GM12872 (cell line): ENCODE results near the gene DIDO1.

Experiments used
- TF ChIP-seq, protein P1 (sequence below): IDR thresholded peaks from 3 replicates; pipeline ENCODE4 v1.5.1; 2011; ENCODE audit warnings: low read depth, mild to moderate bottlenecking, low read length, moderate library complexity; ENCODE audit not compliant: insufficient read depth

DIDO1 gene

DNA sequence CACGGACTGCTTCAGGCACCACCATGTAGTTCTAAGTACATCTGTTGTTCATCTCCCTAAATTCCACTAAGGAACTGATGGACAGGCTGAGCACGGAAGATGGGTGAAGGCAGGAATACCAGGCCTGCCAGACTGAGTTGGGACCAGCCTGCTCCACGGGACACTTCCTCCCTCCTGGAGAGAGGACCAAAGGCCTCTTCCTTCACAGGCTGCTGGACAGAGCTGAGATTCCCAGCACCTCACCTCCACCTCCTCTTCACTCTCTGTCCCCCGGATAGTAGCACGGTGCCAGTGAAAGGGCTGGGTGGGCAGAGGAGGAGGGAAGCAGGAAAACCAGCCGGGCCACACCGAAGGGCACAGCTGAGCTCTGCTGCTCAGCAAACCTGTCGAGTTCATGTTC is 41.7 kb downstream of the DIDO1 start:
- TF ChIP-seq, protein P1, sequence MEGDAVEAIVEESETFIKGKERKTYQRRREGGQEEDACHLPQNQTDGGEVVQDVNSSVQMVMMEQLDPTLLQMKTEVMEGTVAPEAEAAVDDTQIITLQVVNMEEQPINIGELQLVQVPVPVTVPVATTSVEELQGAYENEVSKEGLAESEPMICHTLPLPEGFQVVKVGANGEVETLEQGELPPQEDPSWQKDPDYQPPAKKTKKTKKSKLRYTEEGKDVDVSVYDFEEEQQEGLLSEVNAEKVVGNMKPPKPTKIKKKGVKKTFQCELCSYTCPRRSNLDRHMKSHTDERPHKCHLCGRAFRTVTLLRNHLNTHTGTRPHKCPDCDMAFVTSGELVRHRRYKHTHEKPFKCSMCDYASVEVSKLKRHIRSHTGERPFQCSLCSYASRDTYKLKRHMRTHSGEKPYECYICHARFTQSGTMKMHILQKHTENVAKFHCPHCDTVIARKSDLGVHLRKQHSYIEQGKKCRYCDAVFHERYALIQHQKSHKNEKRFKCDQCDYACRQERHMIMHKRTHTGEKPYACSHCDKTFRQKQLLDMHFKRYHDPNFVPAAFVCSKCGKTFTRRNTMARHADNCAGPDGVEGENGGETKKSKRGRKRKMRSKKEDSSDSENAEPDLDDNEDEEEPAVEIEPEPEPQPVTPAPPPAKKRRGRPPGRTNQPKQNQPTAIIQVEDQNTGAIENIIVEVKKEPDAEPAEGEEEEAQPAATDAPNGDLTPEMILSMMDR: no peak

DNA sequence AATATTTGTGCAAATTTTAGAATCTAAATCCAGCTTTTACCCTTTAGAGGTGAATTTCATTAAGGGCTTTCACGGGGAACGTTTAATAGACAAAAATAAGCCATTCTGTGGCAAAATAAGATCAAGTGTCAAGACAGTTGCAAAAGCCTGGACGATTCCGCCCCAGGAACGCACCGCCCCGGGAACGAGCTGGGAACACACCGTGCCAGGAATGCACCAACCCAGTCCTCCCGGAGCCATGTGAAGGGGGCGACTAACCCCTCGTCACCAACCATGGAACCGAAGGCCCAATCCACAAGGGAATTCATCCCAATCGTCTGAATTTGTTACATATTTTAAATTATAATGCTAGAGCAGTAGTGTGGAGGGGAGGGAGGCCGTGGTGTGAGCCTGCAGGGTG is 43.9 kb downstream of the DIDO1 start:
- TF ChIP-seq, protein P1: no peak

DNA sequence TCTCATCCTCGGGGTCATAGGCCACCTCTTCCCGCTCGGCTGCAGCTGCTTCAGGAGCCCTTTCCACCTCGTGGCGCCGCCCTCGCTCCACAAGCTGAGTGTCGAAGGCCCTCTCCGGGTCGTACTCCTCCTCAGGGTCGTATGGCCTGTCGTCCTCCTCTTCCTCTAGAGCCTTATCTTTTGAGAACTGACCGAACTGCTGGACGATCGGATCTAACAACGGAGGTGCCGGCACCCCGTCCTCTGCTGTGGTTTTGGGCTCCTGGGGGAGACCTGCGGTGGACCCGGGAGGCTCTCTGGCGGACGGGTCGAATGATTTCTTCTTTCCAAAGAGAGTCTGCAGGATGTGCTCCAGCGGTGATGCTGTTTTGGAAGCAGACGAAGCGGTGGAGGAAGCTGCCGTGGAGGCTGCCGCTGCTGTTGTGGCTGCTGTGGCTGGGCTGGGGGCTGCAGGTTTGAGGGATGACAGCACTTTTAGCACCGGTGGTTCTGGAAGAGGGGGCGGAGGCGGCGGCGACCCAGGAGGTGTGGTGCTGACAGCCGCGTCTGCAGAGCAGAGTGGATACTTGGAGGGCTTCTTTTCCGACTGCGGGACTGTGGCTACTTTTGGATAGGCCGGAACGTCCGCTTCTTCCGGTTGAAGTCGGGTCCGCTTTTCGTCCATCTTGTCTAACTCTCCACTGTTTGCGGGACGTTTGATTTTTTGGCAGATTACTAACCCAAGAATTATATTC is 44.5 kb downstream of the DIDO1 start:
- TF ChIP-seq, protein P1: no peak

DNA sequence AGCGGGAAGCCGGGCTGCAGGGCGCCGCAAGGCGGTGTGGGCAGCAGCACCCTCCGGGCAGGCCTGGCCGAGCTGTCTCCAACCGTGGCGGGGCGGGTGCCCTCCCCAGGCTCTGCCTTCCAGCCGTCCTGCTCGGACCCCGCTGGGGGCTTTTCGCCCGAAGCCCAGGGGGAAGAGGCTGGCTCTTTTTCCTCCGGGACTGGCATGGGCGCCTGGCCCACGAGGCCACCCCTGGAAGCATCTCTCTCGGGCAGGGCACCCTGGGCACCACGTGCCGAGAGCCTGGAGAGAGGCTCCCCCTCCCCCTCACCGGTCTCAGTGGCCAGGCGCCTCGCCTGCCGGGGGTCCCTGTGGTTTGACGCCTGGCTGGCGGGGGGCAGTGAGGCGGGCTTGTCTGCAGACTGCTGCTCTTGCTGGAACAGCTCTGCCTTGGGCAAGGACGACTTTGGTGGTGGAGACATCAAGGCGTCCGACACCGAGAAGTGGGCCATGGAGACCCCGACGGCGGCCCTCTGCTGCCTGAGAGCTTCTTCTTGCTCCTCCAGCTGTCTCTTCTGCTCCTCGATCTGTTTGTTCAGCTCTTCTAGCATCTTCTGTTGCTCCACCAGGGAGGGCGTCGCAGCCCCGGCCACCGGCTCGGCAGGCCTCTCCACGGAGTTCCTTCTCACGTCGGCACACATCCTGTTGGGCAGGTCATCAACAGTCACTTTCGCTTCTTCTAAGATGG is 45.2 kb downstream of the DIDO1 start:
- TF ChIP-seq, protein P1: no peak

DNA sequence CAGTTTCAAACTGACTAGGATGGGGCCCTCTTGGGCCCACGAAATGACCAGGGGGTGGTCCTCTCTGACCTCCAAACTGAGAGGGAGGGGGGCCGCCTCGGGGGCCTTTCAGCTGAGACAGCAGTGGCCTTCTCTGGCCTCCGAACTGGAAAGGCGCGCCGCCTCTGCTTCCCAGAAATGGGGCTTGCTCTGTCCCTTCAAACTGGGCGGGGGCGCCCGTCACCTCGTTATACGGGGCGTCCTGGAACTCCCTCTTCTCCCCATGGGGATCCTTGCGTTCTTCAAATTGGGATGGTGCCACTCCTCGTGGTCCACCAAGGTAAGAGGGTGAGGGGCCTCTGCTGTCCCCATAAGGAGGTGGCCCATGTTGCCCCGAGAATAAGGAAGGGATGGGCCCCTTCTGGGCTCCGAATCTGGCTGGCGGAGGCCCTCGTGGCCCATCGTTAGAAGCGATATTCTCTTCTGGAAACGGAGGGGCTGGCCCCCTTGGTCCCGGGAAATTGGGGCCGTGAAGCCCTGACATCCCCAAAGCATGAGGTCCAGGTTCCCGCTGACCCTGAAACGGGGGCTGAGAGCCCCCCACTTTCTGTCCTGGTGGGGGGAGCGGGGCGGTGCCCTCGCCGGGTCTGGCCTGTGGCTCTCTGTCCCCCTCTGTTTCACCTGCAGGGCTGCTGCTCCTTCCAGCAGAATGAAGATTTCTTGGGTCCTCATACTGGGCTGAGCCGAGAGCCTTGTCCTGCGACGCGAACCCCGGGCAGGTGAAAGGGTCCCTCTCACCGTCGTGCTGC is 46.0 kb downstream of the DIDO1 start:
- TF ChIP-seq, protein P1: no peak

DNA sequence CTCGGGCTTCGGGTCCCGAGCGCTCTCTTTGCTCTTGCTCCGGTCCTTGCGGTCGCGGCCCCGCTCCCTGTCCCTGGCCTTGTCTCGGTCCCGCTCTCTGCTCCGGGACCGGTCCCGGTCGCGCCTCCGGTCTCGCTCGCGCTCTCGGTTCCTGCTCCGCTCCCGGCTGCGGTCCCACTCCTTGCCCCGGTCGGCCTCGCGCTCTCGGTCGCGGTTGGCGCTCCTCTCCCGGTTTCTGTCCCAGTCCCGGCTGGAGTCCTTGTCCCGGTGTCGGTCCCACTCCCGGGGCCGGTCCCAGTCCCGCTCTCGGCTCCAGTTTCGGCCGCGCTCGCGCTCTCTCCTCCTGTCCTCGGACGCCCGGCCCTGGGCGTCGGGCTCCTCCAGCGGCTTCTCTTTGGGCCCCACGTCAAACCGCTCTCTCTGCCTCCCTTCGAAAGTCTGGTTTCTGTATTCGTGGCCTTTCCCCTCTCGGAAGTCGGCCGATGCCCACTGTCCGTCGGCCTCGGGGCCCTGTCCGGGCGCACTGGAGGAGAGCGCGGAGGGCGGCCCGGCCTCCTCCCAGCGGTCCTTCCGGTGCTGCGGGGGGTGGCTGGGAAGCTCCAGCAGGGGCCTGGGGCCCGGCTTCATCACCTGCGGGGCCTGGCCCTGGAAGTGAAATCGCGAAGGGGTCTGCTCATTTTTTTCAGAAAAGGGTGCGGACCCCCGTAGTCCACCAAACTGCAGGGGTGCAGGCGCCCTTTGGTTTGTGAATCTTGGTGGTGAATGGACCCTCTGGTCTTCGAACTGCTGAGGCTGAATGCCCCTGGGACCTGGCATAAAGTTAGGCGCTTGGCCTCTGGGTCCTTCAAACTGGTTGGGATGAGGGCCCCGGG is 46.8 kb downstream of the DIDO1 start:
- TF ChIP-seq, protein P1: no peak
